B cell (primary cell): ENCODE data around the gene UBE2Q1.

ENCODE experiments used
- EZH2 ChIP-seq: IDR thresholded peaks from 2 replicates; pipeline ENCODE4 v1.6.1; 2012; ENCODE audit warnings: borderline replicate concordance, low read depth, mild to moderate bottlenecking, moderate library complexity, low read length; ENCODE audit not compliant: insufficient read depth, poor library complexity, severe bottlenecking
- TF ChIP-seq, protein P1 (sequence below): fragments of 200-600 bp; IDR thresholded peaks from one replicate; pipeline ENCODE4 v1.8.0; 2022; ENCODE audit warnings: antibody characterized with exemption, mild to moderate bottlenecking

GRCh38 chr1:154521695-154522094, 36.8 kb downstream of the UBE2Q1 start:
- TF ChIP-seq, protein P1, sequence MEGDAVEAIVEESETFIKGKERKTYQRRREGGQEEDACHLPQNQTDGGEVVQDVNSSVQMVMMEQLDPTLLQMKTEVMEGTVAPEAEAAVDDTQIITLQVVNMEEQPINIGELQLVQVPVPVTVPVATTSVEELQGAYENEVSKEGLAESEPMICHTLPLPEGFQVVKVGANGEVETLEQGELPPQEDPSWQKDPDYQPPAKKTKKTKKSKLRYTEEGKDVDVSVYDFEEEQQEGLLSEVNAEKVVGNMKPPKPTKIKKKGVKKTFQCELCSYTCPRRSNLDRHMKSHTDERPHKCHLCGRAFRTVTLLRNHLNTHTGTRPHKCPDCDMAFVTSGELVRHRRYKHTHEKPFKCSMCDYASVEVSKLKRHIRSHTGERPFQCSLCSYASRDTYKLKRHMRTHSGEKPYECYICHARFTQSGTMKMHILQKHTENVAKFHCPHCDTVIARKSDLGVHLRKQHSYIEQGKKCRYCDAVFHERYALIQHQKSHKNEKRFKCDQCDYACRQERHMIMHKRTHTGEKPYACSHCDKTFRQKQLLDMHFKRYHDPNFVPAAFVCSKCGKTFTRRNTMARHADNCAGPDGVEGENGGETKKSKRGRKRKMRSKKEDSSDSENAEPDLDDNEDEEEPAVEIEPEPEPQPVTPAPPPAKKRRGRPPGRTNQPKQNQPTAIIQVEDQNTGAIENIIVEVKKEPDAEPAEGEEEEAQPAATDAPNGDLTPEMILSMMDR: no peak
- TF ChIP-seq EZH2: no peak
